Measurements from ENCODE around the gene IL36B.

The IL36B gene

DNA sequence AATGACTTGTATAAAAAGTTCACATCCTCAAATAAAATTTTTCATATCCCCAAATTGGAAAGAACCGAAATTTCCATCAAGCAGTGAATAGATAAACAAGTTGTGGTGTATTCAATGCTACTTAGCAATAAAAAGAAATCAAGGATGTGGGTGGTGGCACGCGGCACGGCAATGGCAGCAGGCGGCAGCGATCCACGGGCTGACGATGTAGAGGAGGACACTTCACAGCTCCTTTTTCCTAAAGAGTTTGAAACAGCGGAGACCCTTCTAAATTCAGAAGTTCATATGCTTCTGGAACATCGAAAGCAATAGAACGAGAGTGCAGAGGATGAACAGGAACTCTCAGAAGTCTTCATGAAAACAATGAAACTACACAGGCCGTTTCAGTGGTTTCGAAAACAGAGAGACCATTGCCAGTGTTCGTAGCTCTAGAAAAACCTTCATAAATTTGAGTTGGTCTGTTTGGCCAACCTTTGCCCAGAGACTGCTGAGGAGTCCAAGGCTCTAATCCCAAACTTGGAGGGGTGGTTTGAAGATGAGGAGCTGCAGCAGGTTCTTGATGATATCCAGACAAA is 57.2 kb downstream of the IL36B start:
- ATAC-seq = no peak
- no peak for TF ChIP-seq ARNTL (CRISPR knock-in tag; IDR thresholded peaks at IDR 0.05; ENCODE audit: borderline replicate concordance, low read depth)
- TF ChIP-seq RARB (CRISPR knock-in tag; IDR thresholded peaks at IDR 0.05) = no peak
- no peak for TF ChIP-seq CSDC2 (CRISPR knock-in tag; IDR thresholded peaks at IDR 0.05)
- no peak for TF ChIP-seq CSRNP3 (CRISPR knock-in tag; IDR thresholded peaks at IDR 0.05)
- TF ChIP-seq ZFP3 (CRISPR knock-in tag; IDR thresholded peaks at IDR 0.05) = no peak
- TF ChIP-seq SNAI2 (CRISPR knock-in tag; IDR thresholded peaks at IDR 0.05) = no peak
- TF ChIP-seq ZFP30 (CRISPR knock-in tag; IDR thresholded peaks at IDR 0.05) = no peak
- no peak for TF ChIP-seq CREB5 (CRISPR knock-in tag; IDR thresholded peaks at IDR 0.05; ENCODE audit: low read depth)
- no peak for TF ChIP-seq TOX (CRISPR knock-in tag; IDR thresholded peaks at IDR 0.05; ENCODE audit: borderline replicate concordance)
- no peak for TF ChIP-seq POU6F1 (CRISPR knock-in tag; IDR thresholded peaks at IDR 0.05; ENCODE audit: borderline replicate concordance, low read depth)
- no peak for TF ChIP-seq ZNF70 (CRISPR knock-in tag; IDR thresholded peaks at IDR 0.05)

DNA sequence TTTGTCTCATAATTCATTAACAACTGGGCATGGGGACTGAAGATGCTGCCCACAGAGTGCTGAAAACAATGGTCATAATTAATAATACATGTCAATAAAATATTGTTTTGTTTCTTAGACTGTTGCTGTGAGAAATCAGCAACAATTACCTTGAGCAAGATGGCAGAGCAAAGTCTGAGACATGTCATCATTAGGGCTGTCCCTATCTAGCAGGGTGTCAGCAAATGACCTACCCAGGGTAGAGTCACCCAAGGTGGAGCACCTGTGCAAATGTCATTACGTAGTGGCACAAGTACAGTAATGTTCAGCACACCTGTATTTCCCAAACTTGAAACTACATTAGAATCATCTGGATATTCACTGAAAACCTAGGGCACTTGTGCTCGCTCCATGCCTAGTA is 58.0 kb downstream of the IL36B start:
- no peak for TF ChIP-seq ISL1 (CRISPR knock-in tag; IDR thresholded peaks at IDR 0.05)
- TF ChIP-seq PATZ1 (CRISPR knock-in tag; IDR thresholded peaks at IDR 0.05; ENCODE audit: borderline replicate concordance) = no peak
- TF ChIP-seq ZNF70 (CRISPR knock-in tag; IDR thresholded peaks at IDR 0.05) = no peak
- TF ChIP-seq TCF4 (CRISPR knock-in tag; IDR thresholded peaks at IDR 0.05; ENCODE audit: borderline replicate concordance) = no peak
- TF ChIP-seq BACH2 (CRISPR knock-in tag; IDR thresholded peaks at IDR 0.05; ENCODE audit: borderline replicate concordance) = no peak
- TF ChIP-seq SNAI2 (CRISPR knock-in tag; IDR thresholded peaks at IDR 0.05) = no peak
- TF ChIP-seq ESRRG (CRISPR knock-in tag; IDR thresholded peaks at IDR 0.05) = no peak
- TF ChIP-seq PPARA (CRISPR knock-in tag; IDR thresholded peaks at IDR 0.05; ENCODE audit: borderline replicate concordance) = no peak
- TF ChIP-seq CSDC2 (CRISPR knock-in tag; IDR thresholded peaks at IDR 0.05) = no peak
- TF ChIP-seq TSHZ2 (CRISPR knock-in tag; IDR thresholded peaks at IDR 0.05) = no peak
- ATAC-seq = no peak

DNA sequence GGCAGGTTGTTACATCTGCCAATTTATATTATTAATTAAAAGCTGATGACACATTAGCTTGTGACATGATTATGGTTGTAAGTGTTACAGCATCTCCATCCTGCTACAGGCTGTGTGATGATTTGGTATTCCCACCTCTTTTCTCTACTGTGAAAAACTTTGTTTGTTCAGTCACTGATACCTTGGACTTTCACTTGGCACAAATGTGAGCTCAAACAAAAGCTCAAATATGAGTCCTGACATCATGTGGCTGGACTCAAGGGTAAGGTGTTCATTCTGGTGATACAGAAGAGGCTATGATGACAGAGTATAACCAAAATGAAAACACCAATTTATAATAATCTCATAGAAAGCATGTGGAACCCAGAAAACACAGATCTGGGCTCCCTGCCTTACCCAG is 58.8 kb downstream of the IL36B start:
- TF ChIP-seq ZC3H10 (CRISPR knock-in tag; IDR thresholded peaks at IDR 0.05) (no peak), ZNF70 (CRISPR knock-in tag; IDR thresholded peaks at IDR 0.05) (no peak), ZFP3 (CRISPR knock-in tag; IDR thresholded peaks at IDR 0.05) (no peak), RARB (CRISPR knock-in tag; IDR thresholded peaks at IDR 0.05) (no peak), ISL1 (CRISPR knock-in tag; IDR thresholded peaks at IDR 0.05) (no peak), TCF4 (CRISPR knock-in tag; IDR thresholded peaks at IDR 0.05; ENCODE audit: borderline replicate concordance) (no peak), ZNF8 (CRISPR knock-in tag; IDR thresholded peaks at IDR 0.05) (no peak), OSR1 (CRISPR knock-in tag; IDR thresholded peaks at IDR 0.05) (no peak), POU6F1 (CRISPR knock-in tag; IDR thresholded peaks at IDR 0.05; ENCODE audit: borderline replicate concordance, low read depth) (no peak), SNAI2 (CRISPR knock-in tag; IDR thresholded peaks at IDR 0.05) (no peak), ZFP30 (CRISPR knock-in tag; IDR thresholded peaks at IDR 0.05) (no peak), BACH2 (CRISPR knock-in tag; IDR thresholded peaks at IDR 0.05; ENCODE audit: borderline replicate concordance) (no peak), CSDC2 (CRISPR knock-in tag; IDR thresholded peaks at IDR 0.05) (no peak), ARNTL (CRISPR knock-in tag; IDR thresholded peaks at IDR 0.05; ENCODE audit: borderline replicate concordance, low read depth) (no peak), PATZ1 (CRISPR knock-in tag; IDR thresholded peaks at IDR 0.05; ENCODE audit: borderline replicate concordance) (no peak)
- no peak for ATAC-seq
